Left lung (tissue), 10 donors: ENCODE measurements around the gene MRPL37. TPM values are rescaled to one million over a fixed set of nuclear protein-coding genes. Genes with fewer than 3 reads are reported as not detected.

Experiments used
- ATAC-seq: fragments of 200-7000 bp; cut with Tn5 transposase; one replicate; pipeline ENCODE4 v1.9.1; 2020; ENCODE audit warnings: moderate library complexity
- DNase-seq, 4 donors: peaks; one replicate each; pipeline ENCODE4 v3.0.0-alpha.2; 2013 to 2020
- H3K27ac ChIP-seq, 2 donors: fragments of 200-600 bp; sonication (generic) in 1 of 2; one replicate each; pipeline versions ENCODE4 v1.5.0 to v1.8.0; 2020 to 2021
- H3K27me3 ChIP-seq, 2 donors: fragments of 200-600 bp; sonication (generic) in 1 of 2; one replicate each; pipeline versions ENCODE4 v1.5.0 to v1.8.0; 2020 to 2021
- H3K36me3 ChIP-seq, 2 donors: fragments of 200-600 bp; sonication (generic) in 1 of 2; one replicate each; pipeline versions ENCODE4 v1.5.0 to v1.8.0; 2020 to 2021
- H3K4me1 ChIP-seq, 2 donors: fragments of 200-600 bp; one replicate each; pipeline ENCODE4 v1.8.0; 2021
- H3K4me3 ChIP-seq, 2 donors: fragments of 200-600 bp; sonication (generic) in 1 of 2; one replicate each; pipeline versions ENCODE4 v1.5.0 to v1.8.0; 2020 to 2021; ENCODE audit warnings: mild to moderate bottlenecking in 1 of 2
- H3K9me3 ChIP-seq, 2 donors: fragments of 200-600 bp; sonication (generic) in 1 of 2; one replicate each; pipeline versions ENCODE4 v1.5.0 to v1.8.0; 2020 to 2021
- intact Hi-C, 2 donors: fragments of 100-400 bp; cut with DNase I; formaldehyde crosslinking; loops; one replicate each; pipeline versions ENCODE4 v1.11.2 to v1.14.2; 2022
- polyA plus RNA-seq, 6 donors: library from polyadenylated mRNA; unstranded; fragments of 120-200 nt; gene quantifications; one replicate each; pipeline ENCODE4 v1.2.1, GENCODE V29; 2013; ENCODE audit not compliant: insufficient read length in 6 of 6
- total RNA-seq, 2 donors: library from RNA; stranded (reverse); fragmentation: NEBNext Ultra II Directional; extraction: Animal tissue kit (Norgen Biotek cat#: 25700); gene quantifications; one replicate each; pipeline ENCODE4 v1.2.1, GENCODE V29; 2021
- TF ChIP-seq, protein P1 (sequence below), 2 donors: fragments of 200-600 bp; sonication (generic) in 1 of 2; IDR thresholded peaks; one replicate each; pipeline versions ENCODE4 v1.5.0 to v1.8.0; 2021; ENCODE audit warnings: antibody characterized with exemption in 2 of 2
- donor health status: DM: no; HTN: yes; CAD: no.
- donor health status: DM: no; HTN: no; CAD: no.

Gene MRPL37
- total and polyA plus RNA-seq, 8 donors: 55.5 to 68.4 (median 59.0) TPM

DNA sequence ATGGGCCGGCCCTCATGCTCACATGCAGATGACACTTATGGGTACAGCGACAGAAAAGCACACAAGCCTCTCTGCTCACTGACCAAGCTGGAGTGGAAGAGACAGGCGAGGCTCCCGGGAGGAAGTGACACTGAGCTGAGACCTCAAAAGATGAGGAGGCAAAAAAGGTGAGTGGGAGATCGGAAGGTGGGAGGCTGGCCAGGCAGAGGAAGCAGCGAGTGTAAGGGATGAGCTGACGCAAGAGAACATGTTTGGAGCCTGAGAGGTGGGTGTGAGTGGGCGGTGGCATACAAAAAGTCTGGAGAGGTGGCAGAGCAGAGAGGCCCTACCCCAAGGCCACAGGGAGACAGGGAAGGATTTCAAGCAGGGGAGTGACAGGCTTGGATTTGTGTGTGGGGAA lies 29.0 kb upstream of the MRPL37 start:
- Histone ChIP-seq H3K9me3 (no peaks in the 10 kb centered on the region), H3K36me3 (peaks cover 0 to 6% of the 10 kb centered on the region in 2 donors), H3K4me3 (no peak overlapping the region), H3K27me3 (no peaks in the 10 kb centered on the region), H3K27ac (no peak overlapping the region), H3K4me1 (no peaks in the 10 kb centered on the region)
- DNase-seq (no peak), ATAC-seq (no peak)
- intact Hi-C loops: no loop called here
- TF ChIP-seq, protein P1, sequence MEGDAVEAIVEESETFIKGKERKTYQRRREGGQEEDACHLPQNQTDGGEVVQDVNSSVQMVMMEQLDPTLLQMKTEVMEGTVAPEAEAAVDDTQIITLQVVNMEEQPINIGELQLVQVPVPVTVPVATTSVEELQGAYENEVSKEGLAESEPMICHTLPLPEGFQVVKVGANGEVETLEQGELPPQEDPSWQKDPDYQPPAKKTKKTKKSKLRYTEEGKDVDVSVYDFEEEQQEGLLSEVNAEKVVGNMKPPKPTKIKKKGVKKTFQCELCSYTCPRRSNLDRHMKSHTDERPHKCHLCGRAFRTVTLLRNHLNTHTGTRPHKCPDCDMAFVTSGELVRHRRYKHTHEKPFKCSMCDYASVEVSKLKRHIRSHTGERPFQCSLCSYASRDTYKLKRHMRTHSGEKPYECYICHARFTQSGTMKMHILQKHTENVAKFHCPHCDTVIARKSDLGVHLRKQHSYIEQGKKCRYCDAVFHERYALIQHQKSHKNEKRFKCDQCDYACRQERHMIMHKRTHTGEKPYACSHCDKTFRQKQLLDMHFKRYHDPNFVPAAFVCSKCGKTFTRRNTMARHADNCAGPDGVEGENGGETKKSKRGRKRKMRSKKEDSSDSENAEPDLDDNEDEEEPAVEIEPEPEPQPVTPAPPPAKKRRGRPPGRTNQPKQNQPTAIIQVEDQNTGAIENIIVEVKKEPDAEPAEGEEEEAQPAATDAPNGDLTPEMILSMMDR (IDR thresholded peaks at IDR 0.05): no peak

DNA sequence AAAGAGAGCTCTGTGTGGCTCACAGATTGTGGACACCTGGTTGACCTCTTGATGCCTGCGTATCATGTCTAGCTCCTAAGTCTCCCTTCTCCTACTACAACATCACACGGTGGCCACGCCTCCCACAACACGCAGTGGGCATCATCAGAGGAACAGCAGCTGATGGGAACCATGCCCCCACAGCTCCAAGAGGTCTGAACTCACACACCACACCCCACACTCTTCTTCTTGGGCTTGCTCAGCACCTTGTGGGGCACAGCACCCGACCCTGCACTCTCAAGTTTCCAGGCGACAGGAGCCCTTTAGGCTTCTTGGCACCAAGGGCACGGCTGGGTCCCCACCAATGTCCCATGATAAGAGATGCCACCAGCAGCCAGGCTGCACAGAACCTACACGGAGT lies 28.4 kb upstream of the MRPL37 start:
- Histone ChIP-seq H3K9me3 (no peaks in the 10 kb centered on the region), H3K4me3 (no peak overlapping the region), H3K4me1 (no peaks in the 10 kb centered on the region), H3K27ac (no peak overlapping the region), H3K36me3 (peaks cover 0 to 6% of the 10 kb centered on the region in 2 donors), H3K27me3 (no peaks in the 10 kb centered on the region)
- ATAC-seq (no peak), DNase-seq (no peak)
- intact Hi-C loops: no loop called here
- TF ChIP-seq, protein P1 (IDR thresholded peaks at IDR 0.05): no peak

DNA sequence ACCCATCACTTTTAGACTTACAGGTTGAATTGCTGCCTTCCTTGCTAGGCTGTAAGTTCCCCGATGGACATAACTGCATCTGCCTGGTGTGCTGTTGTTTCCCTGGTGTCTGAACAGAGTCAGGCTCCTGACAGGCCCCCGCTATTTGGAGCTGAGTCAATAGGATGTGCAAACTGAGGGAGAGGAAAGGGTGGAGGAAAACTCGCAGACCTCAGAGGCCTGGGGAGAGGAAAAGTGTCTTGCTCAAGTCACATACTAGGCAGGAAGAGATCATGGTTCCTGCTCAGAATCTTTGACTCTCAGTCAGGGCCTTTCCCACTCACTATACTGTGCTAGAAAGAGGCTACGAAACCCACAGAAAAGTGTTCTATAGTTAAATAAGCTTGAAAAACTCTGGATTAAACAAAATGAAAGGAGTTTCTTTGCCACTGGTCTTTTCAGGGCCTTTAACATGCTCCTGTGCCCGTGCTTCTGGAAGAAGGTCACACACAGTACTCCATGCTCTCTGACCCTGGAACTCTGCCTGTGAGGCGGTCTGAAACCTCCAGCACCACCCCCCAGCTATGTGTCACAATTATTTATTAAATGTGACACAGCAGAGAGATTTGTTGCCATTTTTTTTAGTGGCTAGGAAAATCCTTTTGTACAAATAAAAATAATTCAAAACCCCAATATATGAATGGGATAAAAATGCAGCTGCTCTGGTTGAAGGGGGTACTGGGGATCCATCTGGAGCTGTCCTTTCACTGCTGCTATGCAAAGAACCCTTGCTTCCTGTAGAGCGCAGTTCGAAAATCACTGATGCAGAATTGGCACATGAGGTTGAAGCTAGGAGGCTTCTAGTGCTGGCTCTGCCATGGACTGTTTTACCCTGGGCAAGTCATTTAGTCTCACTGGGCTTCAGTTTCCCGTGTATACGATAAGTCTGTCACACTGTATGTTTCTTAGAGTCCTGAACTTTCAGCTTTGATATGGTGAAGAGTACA lies 27.1 kb upstream of the MRPL37 start:
- intact Hi-C loops: no loop called here
- no peak for ATAC-seq
- H3K4me1 ChIP-seq: no peaks in the 10 kb centered on the region
- no peaks in the 10 kb centered on the region for H3K27me3 ChIP-seq
- H3K27ac ChIP-seq: no peak overlapping the region
- no peak for DNase-seq
- H3K36me3 ChIP-seq: peaks cover 0 to 8% of the 10 kb centered on the region in 2 donors
- H3K9me3 ChIP-seq: no peaks in the 10 kb centered on the region
- TF ChIP-seq, protein P1 (IDR thresholded peaks at IDR 0.05): no peak
- H3K4me3 ChIP-seq: no peak overlapping the region

DNA sequence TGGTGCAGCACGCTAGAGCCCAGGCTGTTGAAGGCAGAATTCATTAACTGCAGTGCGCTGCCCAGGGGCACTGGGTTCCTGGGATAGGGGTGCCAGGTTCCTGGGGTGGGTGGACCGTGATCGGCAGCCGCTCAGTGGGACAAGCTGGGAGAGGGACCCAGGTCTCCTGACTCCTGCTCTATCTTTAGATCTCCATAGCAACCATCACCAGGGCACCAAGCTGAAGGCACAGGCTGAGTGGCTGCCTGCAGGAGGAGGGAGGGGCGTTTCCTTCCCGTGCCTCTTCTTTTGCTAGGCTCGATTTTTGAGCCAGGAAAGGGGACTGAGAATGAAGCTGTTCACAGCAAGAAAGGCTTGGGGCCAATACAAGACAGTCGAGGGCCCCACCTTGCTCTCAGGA lies 26.3 kb upstream of the MRPL37 start:
- no peaks in the 10 kb centered on the region for H3K4me1 ChIP-seq
- intact Hi-C loops: no loop called here
- TF ChIP-seq, protein P1 (IDR thresholded peaks at IDR 0.05): no peak
- DNase-seq (no peak), ATAC-seq (no peak)
- no peak overlapping the region for H3K4me3 ChIP-seq
- H3K27ac ChIP-seq: no peak overlapping the region
- no peaks in the 10 kb centered on the region for H3K9me3 ChIP-seq
- H3K36me3 ChIP-seq: peaks cover 0 to 16% of the 10 kb centered on the region in 2 donors
- H3K27me3 ChIP-seq: no peaks in the 10 kb centered on the region

DNA sequence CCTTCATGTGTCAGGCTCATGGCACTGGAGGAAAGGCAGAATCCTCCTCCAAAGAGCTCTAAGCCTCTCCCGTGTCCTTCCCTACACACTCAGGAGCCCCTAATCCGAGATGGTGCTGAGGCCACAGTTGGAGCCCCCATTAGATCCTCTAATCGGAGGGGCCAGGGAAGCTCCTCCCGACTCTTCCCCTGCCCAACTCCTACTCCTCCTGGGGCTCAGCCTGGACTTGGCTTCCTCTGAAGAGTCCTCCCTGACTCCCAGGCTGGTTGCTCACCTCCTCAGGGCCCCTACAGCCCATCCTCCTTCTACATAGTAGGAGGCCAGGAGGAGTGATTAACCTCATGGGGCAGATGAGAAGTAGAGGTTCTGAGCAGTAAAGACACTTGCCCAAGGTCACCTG lies 25.9 kb upstream of the MRPL37 start:
- ATAC-seq (no peak), DNase-seq (no peak)
- H3K27me3 ChIP-seq: no peaks in the 10 kb centered on the region
- TF ChIP-seq, protein P1 (IDR thresholded peaks at IDR 0.05): no peak
- intact Hi-C loops: no loop called here
- H3K4me3 ChIP-seq: no peak overlapping the region
- no peak overlapping the region for H3K27ac ChIP-seq
- no peaks in the 10 kb centered on the region for H3K4me1 ChIP-seq
- H3K36me3 ChIP-seq: peaks cover 0 to 20% of the 10 kb centered on the region in 2 donors
- H3K9me3 ChIP-seq: no peaks in the 10 kb centered on the region
